Measurements from ENCODE around the gene RALGPS2.
"Not testable (repeated sequence)": the region's sequence is repeated elsewhere in the genome, so short reads cannot be mapped to it uniquely, and the experiment has no call there.

The RALGPS2 gene

DNA sequence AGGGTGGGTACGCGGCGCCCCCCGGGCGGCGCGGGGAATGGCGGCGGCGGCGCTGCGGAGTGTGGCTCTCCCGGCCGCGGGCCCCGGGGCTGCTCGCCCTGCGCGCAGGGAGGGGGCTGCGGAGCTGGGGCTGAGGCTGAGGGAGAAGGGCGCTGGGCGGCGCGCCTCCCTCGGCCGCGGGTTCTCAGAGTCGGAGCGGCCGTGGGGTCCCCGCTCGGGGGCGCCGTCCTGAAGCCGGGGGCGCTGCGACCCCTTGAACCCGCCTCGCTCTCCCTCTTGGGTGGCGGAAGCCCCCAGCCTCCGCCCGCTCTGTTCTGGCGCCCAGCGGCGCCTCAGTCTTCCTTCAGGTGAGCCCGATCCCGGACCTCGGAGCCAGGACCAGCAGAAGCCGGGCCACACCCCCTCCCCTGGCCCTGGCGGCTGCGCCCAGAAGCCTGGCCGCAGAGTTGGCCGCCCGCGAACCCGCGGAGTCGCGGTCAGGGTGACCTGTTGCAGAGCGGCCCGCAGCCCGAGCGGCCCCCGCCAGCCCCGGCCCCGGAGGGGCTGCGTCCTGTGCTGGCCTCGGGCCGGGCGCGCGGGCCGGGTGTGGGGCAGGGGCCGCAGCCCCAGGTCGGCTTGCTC lies 532 bp downstream of the RALGPS2 start:
- peak; percentile 1 to 3 for DNase-seq

DNA sequence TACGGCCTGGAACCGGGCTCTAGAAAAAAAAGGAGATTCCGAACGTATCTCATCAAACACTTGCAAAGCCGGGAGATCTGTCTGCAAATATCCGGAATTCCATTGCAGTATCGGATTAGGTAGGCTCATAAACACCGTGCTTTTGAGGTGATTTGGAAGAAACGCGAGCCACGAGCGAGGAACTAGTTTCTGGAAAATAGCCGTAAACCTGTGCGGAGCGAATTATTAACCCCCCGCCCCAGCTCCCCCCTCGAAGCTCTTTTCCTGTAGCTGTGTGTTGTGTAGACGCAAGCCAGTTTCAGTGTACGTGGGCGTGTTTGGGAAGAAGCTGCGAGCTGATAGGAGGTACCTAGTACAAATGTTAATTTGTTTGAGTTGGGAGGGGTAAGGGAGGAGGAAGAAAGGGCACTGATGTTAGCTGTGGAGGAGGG lies 1.1 kb downstream of the RALGPS2 start:
- peak; percentile 23 to 30 for DNase-seq

DNA sequence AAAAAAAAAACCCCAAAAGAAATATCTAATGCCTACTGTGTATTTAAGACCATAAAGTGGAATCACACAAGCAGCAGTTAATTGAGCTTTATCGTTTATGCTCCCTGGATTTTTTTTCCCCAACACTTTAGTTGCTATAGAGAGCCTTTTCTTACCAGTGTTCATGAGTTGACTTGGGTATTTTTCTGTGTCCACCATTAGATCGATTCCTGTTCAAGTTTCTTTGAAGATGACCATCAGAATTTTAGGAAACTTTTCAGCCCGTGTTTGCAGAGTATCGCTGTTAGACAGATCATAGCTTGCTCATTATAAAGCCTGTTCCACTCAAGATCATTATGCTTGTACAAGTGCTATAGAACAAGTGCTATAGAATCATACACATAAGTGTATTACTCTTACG lies 1.5 kb downstream of the RALGPS2 start:
- DNase-seq = no peak

DNA sequence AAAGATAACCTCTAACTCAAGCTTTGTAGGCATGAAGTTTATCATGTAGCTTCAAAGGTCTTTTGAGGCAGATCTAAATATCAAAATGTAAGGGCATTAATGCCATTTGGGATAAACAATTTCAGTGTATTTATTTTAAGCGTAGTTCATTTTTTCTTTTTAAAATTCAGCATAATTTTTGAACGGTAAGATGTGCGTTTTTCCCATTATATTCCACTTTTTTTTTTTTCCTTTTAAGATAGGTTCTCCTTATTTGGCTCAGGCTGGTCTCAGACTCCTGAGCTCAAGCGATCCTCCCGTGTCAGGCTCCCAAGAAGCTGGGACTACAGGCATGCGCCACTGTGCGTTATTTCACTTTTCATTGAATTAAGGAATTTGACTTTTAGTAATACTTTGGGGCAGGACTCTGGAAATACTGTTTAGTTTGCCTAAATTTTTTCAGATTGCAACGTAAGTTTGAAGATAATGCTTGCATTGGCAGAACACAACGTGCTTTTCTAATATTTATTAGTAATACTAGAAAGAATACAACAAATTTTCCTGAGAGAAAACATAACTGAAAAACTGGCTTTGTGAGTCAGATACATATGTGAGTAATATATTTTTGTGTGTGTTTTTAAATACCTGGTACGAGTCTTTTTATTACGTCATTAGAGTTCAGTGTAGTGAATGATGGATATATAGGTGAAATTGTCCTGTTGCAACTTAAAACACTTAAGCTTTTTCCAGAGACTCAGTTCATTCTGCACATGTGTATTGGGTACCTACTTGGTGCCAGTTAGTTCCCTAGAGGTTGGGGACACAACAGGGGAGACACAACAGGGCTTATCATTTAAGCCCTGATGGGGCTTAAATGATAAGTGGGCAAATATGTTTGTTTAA lies 2.2 kb downstream of the RALGPS2 start:
- DNase-seq = no peak

DNA sequence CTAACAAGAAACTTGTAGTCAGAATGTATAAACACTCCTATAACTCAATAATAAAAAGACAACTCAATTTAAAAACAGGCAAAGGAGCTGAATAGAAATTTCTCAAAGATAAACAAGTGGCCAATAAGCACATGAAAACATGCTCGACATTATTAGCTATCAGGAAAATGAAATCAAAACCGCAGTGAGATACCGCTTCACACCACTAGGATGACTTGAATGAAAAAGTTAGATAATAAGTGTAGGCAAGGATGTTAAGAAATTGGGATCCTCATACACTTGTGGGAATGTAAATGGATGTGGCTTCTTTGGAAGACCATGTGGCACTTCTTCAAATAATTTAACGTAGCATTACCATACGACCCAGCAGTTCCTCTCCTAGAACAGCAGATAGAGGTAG lies 8.9 kb downstream of the RALGPS2 start:
- no peak for DNase-seq

DNA sequence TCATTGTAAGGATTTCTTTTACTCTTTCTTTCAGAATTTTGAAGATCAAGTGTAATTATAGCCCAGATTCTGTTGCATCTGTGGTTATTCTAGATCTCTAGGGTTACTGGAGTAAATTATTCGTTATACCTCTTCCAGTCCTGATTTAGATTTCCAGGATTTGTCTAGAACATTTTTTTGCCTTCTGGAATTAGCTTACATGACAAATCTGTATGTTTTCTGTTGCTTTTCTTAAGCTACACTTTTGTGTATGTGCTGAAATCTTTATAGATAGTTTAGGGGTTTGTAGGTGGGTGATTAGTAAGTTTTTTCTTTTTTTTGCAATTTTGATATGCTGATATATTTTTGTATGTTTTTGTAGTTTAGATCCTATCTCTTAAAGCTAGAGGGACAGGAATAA lies 13.7 kb downstream of the RALGPS2 start:
- no peak for DNase-seq

DNA sequence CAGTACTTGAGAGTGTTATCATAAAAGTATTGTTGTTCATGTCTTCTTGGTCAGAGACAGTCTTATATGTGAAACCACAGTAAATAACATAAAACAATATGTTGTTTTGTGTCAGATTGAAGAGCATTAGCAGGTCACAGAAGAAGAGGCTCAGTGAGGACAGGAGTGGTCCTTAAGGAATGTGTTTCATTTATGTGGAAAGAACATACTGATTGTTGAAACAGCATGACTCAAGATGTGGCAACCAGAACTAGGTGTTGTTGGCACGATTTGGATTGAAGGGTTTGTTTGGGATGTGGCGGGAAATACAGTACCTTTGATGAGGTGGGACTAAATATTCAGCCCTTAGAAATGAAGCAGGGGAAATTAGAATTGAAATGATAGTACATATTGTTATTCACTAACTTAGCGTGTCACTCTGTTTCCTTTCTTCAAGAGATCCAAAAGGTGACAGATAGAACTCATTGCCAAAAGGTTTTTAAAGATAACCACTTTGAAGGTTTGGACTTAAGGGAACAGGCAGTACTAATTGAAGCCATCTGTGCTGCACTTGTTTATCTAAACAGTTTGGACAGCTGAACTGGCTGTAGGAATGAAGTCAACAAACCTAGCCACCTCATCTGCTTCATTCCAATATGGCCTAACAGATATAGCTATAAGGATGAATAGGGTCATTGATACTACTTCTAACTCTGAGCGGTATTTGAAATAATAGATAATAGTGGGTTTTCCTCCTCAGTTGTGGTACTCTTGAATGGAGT lies 14.4 kb downstream of the RALGPS2 start:
- DNase-seq = no peak

DNA sequence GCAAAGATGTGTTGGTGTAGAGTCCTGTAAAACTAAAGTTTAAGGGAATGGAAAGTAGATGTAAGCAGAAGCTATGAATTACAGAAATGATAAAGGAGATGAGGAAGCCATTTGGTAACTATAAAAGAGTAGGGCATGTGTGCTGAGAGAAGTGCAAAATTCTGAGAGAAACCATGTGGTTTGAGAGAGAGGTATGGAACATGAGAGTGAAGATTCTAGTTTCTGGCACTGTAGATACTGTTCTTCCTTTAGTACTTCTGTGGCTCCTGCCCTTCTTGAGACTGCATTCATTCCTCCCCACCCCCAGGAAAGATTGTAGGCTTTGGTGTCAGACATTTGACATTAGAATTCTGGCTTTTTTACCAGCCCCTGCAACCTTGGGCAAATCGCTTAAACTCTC lies 15.4 kb downstream of the RALGPS2 start:
- no peak for DNase-seq

DNA sequence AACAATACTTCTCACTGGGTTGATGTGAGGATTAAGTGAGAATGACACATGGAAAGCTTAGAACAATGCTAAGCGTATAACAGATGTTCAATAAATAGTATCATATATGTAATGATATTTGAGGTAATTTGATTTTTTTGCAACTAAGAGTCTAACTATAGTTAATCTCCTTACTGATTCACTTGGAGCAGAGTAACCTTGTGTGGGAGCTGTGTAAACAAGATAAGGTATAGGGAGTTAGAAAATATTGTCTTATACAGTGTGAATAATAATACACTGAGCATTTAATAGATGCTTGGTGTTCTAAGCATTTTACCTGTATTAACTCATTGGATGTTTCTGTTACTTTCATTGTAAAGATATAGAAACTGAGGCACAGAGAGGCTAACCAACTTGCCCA lies 15.9 kb downstream of the RALGPS2 start:
- no peak for DNase-seq

DNA sequence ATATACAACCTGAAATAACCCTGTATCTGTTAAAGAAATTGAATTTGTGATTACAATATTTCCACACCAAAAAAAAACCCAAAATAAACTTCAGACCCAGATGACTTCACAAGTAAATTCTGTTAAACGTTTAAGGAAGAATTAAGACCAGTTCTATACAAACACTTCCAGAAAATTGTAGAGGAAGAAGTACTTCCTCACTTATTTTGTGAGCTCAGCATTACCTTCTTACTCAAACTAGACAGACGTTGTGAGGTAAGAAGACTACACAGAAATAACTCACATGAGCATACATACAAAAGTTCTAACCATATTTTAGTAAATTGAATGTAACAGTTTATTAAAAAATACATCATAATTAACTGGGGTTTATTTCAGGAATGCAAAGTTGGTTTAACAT lies 18.8 kb downstream of the RALGPS2 start:
- no peak for DNase-seq

DNA sequence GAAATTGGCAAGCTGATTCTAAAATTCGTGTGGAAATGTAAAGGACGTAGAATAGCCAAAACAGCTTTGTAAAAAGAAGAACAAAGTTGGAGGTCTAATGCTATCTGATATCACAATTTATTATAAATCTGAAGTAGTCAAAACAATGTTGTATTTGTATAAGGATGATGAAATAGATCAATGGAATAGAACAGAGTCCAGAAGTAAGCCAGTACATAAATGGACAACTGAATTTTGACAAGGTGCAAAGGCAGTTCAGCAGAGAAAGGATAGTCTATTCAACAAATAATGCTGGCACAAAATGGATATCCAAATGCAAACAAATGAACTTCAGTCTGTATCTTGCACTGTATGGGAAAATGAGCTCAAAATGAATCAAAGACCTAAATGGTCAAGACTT lies 20.2 kb downstream of the RALGPS2 start:
- DNase-seq = no peak

DNA sequence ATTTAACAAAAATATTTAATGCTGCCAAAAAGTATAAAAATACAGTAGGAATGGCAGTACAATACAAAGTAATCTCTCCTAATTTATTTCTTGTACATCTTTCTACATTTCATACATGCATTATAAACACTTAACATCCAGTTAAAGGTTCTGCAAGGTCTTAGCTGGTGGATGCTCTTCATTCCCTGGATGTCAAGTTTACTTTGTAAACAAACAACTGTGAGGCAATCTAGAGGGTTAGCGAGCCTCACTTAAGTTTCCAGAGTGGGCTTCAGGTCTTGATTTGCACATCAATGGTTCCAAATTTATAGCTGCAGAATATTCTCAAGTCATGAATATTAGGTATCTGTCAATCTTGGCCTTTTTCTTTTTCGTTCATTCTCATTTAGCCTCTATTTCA lies 21.3 kb downstream of the RALGPS2 start:
- no peak for DNase-seq

DNA sequence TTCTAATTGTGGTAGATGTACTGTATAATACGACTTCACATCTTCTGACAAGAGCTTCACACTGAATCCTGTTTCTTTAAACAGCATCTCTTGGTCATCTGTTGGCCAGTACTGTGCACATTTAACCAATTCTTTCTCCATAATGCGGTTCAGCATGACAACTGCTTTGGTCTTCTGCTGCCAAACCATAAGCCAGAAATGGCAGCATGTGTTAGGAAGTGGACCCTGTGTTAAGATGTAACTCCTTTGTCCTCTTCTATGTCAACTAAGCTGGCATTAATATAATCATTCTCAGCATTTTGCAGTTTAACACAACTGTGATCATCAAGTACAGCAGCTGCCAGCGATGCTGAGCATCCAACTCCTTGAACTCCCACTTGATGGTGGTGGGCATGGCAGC lies 22.3 kb downstream of the RALGPS2 start:
- DNase-seq = not testable (repeated sequence)

DNA sequence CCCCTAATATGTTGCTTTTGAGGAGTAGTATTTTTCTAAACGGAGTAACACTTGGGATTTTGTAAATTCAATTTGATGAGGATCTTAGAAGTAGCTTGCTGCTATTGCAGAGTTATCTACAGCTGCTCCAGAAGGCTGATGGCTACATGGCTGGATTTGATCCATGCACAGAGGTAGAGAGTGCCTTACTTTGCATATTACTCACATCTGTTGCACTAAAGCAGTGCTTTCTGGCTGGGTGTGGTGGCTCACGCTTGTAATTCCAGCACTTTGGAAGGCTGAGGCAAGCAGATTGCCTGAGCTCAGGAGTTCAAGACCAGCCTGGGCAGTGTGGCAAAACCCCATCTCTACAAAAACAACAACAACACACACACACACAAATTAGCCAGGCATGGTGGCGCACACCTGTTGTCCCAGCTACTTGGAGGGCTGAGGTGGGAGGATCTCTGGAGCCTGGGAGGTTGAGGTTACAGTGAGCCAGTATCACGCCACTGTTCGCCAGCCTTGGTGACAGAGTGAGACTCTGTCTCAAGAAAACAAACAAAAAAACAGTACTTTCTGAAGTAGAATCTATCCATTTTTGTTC lies 24.6 kb downstream of the RALGPS2 start:
- no peak for DNase-seq

DNA sequence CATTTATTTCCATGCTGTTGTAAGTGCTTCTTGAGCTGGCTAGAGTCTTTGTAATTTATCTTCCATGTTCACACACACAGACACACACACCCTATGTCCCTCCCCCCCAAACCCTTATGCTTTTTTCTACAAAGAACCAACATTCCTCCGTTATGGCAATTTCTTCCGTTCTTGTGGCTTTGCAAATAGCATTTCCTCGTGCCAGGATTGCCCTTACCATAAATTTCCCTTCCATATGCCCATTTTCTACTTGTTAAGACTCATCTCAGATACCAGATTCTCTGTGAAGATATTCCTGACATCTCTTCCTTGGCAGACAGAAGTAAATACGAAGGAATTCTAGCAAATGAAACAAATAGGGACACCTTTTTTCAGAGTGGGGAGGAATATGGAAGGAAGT lies 26.0 kb downstream of the RALGPS2 start:
- no peak for DNase-seq

DNA sequence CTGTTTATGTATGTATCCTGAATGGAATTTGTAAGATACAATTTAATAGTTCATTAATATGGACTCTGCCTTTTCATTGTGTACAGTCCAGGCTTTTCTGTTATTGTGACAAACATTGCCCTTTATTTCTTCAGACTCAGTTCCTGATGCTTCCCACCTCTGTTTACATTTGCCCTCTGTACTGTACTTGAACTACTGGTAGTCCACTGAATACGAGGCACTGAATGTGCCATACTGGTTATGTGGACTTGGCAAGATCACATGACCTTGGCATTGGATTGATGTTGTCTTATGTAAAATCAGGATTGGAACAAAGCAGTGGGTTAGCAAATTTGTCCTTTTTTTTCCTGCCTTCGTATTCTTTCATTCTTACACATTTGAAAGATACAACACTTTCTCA lies 27.8 kb downstream of the RALGPS2 start:
- DNase-seq = no peak

DNA sequence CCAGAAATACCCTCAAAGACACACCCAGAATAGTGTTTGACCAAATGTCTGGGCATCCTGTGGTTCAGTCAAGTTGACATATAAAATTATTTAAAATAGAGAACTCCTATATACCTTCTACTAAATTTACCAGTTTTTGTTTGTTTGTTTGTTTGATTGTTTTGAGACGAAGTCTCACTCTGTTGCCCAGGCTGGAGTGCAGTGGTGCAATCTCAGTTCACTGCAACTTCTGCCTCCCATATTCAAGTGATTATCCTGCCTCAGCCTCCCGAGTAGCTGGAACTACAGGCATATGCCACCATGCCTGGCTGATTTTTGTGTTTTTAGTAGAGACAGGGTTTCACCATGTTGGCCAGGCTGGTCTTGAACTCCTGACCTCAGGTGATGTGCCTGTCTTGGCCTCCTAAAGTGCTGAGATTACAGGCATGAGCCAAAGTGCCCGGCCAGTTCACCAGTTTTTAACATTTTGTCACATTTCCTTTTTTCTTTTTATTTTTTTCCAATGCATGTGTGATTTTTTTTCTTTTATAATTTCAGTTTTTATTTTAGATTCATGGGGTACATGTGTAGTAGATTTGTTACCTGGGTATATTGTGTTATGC lies 29.7 kb downstream of the RALGPS2 start:
- DNase-seq = not testable (repeated sequence)

DNA sequence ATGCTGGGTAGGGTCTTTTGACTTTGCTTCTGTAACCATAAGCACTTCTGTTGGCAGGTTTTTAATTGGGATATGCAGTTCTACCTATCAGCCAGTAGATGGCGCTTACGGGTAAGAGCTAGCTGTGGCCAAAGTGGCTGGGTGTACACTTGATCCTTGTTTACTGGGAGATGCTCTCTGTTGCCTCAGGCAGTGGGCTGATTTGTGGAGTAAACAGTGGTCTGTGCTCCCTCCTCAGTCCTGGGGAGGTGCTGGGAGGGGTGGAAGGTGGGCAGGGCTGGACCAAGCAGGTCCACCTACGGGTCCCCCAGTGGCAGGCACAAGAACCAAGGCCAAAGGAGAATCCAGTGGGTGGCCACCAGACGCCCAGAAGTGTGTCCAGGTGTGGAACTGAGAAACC lies 43.4 kb downstream of the RALGPS2 start:
- no peak for DNase-seq

DNA sequence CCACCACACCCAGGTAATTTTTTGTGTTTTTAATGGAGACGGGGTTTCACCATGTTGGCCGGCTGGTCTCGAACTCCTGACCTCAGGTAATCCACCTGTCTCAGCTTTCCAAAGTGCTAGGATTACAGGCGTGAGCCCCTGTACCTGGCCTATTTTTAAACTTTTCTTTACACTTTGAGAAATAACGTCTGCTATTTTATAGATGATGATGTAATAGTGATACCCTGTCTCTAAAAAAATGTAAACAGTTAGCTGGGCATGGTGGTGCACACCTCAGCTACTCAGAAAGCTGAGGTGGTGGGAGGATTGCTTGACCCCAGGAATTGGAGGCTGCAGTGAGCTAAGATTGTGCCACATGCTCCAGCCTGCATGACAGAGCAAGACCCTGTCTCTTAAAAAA lies 47.9 kb downstream of the RALGPS2 start:
- no peak for DNase-seq

DNA sequence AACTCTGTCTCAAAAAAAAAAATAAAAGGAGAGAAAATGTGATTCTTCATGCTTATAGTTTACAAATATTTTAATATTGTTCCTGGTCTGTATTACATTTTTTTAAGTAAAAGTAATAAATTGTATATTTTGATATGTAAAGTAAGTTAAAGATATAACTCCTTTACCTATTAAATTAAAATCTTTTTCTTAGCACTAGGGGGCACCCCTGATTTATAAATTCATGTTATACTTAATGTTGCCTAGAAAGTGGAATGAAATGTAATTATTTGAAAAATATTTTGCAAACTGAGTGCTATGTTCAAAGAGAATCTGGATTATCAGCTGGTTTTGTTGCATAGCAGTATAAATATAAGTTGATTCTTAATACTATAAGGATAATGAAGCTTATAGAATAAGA lies 49.2 kb downstream of the RALGPS2 start:
- DNase-seq = no peak

DNA sequence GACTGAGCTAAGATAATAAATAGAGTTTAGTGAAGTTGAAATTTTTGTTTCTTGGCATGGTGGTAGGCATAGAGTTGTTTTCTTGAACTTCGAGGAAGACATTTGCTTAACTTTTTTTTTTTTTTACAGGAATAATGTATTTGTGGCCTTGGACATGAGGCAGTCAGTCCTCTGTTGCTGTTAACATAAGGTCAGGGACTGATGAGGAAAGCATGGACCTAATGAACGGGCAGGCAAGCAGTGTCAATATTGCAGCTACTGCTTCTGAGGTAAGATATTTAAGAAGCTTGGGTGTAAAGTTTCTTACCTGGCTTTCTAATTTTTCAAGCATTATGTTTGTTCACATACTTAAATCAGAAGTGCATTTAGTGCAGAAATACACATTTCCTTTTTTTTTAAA lies 51.5 kb downstream of the RALGPS2 start:
- DNase-seq = no peak

DNA sequence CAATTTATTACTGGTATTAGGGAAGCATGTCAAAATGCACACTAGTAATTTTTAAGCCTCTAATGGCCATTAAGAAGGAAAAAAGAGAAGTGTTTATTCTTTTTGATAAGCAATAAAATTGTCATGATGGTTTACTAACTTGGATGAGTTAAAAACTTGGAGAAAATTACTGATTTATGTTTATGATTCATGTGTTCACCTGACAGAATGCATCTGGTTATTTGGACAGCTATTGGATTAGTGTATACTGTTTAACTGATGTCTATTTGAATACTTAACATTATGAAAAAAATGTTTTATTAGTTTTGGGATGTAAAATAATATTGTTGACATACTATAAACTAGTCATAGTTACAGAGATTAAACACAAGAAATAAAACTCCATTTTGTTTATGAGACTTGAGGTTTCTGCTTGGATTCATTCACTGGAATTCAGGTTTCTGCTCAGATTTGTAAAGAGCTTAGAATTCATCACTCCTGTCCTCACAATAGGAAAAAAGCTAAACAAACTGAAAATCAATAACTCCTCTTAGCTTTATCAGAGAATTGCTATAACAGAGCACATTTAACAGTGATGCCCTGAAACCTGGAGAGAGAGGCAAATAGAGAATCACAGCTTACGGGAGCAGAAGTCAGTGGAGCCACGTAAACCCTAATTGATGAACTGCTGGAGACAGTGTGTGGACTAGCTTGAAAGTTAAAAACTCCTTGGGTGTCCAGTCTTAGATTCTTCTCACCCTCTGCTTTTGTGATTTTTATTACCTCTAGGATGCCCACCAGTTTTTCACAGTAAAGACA lies 56.7 kb downstream of the RALGPS2 start:
- DNase-seq = no peak
